Activated T-cell treated with anti-CD3 and anti-CD28 coated beads for 4 hours (primary cell): ENCODE data around the gene PTGES3.
A peak's percentile ranks its signal among the peaks of the same experiment; 100 is the strongest.
"Not testable (repeated sequence)": the region's sequence is repeated elsewhere in the genome, so short reads cannot be mapped to it uniquely, and the experiment has no call there.

Experiments used
- DNase-seq: peaks from one replicate; pipeline ENCODE4 v3.0.0-alpha.2; 2020

Gene PTGES3, protein sequence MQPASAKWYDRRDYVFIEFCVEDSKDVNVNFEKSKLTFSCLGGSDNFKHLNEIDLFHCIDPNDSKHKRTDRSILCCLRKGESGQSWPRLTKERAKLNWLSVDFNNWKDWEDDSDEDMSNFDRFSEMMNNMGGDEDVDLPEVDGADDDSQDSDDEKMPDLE

DNA sequence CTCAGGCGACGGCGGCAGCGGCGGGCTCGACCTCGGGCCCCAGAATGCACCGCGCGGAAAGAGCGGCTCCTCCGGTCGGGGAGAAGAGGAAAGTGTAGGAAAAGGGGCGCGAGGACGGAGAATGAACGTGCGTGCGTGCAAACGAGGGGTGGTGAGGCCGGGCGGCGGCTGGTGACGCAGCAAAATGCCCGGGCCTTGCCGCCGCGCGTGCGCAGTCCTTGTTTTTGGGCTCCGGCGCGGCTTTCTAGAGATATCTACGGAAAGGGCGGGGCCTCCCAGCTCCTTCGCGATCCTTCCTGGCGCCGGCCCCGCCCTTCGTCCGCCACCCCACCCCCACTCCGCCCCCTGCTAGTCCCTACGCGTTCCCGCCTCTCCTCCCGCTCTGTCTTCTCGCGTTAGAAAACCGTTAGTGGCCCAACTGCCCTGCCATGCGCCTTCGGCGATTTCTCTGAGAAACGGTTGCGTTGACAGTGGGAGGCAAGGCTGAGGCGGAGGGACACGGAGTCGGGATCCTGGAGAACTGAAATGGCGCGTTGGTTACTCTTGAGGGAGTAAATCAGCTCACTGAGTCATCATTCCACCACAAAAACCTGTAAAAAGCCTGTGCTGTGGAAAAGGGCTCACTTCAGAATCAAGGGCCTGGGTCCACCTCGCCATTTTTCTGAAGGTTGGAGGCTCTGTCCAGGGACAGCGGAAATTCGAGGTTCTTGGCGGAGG is at the start of gene PTGES3:
TSS of gene PTGES3 (minus strand) at position 156 of the 717 bp plus-strand sequence. CDS start 285 bp downstream, outside the sequence.
- peak; percentile 94 for DNase-seq

- no peak for DNase-seq
These were observed 40.2 kb upstream of the PTGES3 start for GRCh38 chr12:56728139-56728861.

GRCh38 chr12:56726196-56726675 is 38.2 kb upstream of the PTGES3 start:
- not testable (repeated sequence) for DNase-seq

- DNase-seq = no peak
These were observed 37.6 kb upstream of the PTGES3 start for GRCh38 chr12:56725723-56726102.

DNA sequence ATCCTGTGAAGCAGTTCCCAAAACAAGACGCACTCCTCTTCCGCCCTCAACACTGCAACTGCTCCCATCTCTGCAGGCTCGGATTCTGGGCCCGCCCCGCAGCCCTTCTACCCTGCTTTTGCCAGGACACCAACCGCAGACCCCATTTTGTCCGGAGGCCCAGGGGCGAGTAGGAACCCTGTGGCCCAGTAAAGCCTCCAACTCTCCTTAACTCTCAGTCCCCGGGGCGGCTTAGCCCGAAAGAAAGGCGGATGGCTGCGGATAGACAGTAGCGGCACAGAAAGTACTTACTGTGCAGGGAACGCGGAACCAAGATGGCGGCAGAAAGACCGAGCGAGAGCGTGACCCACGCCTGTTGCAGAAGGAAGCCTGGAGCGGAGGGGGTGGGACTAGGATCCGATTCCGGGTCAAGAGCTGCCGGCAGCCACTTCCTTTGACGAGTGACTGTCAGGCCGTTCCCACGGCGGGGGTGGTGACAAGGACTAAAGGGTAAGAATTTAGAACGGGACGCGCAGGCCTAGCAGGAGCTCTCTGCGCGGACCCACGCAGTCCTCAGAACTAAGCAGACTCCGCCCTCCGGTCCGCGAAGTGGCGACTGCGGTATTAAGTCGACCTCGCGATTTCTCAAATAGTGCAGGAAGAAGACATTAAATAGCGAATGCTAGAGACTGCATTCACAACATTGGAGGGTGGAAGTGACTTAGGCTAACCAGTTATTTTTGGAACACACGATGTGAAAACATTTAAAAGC is 37.1 kb upstream of the PTGES3 start, which contains the start of gene NACA:
TSS of gene NACA (minus strand) at position 328 of the 751 bp plus-strand sequence. CDS start 778 bp downstream, outside the sequence.
- peak; percentile 95 for DNase-seq

DNA sequence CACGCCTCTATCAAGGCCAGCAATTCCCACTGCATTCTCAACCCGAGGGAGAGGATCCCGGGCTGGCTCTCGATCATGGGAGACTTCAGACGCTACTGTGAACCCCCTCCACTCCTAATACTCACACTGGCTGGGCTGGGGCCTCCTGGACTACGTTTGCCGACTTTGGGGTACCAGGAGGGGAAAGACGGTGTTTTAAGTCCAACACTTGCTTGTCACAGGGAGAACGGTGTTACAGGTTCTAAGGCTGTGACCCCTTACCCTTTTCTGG is 36.6 kb upstream of the PTGES3 start:
- DNase-seq = no peak

DNA sequence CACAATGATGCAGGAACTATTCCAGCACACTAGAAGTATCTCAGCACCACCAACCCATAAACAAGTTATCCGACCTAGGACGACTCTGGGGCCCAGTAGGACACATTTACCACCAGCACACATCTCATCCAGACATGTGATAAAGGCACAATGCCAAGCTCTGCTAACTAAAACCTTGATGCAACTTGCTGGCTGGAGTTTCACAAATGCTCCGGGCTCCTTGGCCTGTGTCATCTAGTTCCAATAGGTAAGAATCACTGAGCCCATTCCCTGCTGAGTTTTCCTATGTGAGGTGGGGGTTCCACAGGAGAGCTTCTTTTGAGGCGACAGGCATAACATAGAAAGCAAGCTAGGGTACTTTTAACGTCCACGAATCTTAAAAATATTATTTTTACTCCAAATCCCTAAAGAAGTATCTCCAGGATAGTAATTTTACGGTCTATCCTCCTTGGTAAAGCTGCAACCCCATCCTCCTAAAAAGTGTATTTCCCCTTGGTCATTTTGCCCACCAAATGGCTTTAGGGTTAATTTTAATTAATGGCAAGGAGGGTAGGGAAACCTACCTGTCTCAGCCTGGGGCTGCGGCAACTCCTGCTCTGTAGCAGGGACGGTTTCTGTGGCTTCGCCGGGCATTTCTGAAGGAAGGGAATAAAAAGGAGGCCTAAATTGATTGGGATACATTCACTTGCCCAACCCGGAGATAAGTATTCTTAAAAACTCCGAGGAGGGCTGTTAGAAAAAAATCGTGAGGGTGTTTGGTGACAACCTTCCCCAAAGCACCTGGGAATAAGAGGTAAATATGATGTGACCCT is 36.0 kb upstream of the PTGES3 start:
- no peak for DNase-seq

DNA sequence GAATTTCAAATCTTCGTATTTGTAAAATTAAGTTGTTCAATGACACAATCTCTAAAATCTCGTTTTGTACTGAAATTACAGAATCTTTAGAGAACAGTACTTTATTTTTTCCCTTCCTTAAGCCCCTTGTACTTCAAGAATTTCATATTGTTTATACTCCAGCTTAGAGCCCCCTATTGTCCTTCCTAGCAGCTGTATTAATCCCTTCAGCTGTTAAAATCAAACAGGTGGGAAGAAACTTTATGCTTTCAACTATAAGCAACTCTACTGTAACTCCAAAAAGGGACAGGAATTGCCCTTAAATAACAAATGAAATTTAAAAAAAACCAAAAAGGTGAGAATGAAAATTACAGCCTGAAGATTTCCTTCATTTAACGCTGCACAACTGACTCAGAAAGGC is 35.3 kb upstream of the PTGES3 start:
- DNase-seq = no peak

DNA sequence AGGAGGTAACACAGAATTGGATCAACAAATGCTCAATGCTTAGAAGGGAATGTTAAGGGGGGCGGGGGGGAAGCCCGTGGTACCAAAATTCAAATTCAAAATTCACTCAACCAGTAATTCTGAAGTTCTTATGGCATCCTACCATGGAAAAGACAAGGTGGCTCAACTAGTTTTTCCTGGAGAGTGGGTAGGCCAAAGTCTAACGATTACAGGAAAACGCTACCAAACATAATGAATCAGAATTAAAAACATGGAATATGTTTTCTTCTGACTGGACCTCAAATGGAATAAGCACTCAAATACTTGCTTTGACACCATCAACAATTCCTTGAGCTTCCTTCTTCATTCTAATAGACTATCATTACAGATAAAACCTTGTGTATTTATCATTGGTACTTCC is 34.7 kb upstream of the PTGES3 start:
- DNase-seq = no peak

DNA sequence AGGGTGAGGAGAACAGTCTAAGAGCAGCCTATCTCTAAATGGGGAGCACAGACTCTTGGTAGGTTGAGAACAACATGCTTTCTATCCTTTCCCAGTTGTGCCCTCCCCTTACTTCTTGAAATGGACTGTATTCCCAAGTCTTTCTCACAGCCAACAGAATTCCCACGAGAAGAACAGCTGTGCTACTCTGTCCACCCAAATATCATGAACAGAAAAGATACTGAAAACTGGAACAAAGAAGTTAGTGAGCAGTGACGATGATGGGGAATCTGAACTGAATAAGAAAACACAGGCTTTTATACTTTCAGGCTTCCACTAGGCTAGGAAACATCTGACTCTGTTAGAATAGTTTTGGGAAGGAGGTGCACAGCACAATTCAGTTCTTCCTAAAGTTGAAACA is 33.6 kb upstream of the PTGES3 start:
- DNase-seq = no peak

DNA sequence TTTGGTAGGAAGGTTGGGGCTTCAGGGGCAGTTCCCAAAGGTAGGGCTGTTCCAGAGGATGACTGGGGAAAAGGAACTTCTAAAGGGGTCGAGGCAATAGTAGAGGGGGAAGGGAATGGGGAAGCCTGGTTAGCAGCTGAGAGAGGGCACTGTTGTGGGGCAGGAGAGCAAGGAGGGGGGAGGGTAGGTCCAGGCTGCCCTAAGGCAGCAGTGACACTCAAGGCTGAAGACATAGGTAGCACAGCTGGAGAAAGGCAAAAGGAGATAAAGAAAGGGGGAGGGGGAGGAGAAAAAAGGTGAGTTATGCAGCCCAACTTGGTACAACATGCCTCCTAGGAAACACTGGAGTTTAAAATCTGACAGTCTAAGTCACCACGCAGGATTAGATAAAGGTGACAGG is 33.1 kb upstream of the PTGES3 start:
- DNase-seq = no peak

DNA sequence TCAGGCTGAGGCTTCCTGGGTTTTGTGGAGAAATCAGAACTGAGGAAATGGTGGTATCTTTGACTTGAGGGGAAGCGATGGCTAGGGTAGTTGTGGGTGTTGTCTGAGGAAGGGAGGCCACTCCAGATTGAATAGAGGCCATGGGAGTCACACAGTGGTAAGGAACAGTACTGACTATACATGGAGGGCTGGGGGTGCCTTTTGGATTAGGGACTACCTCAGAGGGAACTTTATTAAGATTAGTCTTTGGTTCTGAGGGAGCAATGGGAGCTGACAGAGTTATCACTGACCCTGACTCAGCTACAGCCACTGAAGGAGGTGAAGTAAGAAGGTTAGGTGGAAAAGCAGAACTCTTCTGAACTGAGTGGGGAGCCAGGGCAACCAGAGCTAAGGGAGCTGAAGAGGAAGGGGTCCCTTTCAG is 32.7 kb upstream of the PTGES3 start:
- no peak for DNase-seq

- DNase-seq = no peak
These were observed 31.0 kb upstream of the PTGES3 start for GRCh38 chr12:56719056-56719455.

DNA sequence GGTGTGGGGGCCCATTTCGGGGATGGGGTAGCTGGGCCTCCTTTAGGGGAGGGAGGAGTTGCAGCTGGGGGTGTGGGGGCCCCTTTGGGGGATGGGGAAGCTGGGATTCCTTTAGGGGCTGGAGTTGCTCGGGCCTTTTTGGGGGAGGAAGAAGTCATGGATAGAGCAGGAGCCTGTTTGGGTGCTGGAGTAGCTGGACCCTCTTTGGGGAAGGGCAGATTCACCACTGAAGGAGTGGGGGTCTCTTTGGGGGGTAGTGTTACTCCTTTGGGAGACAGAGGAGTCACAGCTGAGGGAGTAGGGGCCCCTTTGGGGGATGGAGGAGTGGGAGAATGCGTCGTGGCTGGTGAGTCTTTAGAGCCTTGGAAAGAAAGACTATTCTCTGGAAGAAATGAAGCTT is 30.6 kb upstream of the PTGES3 start:
- DNase-seq = no peak

- no peak for DNase-seq
These were observed 30.1 kb upstream of the PTGES3 start for GRCh38 chr12:56718149-56718548.

DNA sequence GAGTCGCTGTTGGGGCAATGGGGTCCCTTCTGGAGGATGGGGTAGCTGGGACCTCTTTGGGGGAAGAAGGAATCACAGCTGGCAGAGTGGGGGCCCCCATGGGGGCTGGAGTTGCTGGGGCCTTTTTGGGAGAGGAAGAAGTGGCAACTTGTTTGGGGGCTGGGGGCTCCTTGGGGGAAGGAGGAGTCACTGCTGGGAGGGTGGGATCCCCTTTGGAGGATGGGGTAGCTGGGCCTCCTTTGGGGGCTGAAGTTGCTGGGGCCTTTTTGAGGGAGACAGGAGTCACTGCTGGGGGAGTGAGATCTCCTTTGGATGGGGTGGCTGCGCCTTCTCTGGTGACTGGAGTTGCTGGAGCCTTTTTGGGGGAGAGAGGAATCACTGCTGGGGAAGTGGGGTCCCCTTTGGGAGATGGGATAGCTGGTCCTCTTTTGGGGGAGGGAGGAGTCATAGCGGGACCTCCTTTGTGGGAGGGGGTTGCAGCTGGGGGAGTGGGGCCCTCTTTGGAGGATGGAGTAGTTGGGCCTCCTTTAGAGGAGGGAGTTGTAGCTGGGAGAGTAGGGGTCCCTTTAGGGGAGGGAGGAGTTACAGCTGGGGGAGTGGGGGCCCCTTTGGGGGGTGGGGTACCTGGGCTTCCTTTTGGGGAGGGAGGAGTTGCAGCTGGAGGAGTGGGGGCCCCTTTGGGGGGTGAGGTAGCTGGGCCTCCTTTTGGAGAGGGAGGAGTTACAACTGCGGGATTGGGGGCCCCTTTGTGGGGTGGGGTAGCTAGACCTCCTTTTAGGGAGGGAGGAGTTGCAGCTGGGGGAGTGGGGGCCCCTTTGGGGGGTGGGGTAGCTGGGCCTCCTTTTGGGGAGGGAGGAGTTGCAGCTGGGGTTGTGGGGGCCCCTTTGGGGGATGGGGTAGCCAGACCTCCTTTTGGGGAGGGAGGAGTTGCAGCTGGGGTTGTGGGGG is 29.1 kb upstream of the PTGES3 start:
- DNase-seq = no peak

- no peak for DNase-seq
These were observed 28.4 kb upstream of the PTGES3 start for GRCh38 chr12:56716458-56716857.

DNA sequence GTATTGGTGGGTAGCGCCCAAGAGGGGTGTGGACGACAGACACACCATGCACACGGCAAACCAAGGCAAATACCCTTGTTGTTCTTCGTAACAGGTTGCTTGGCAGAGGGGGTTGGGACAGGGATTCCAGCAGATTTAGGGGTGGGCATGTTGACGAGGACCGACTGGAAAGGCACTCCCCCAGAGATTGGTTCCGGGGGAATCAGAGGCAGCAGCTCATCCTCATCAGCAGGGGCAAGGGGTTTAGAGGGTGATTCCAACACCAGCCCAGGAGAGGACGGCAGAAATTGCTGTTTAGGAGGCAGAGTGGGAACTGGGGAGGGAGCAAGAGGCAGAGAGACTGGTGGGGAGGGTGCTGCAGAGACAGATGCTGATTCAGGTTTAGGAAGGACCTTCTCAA is 27.7 kb upstream of the PTGES3 start:
- no peak for DNase-seq

DNA sequence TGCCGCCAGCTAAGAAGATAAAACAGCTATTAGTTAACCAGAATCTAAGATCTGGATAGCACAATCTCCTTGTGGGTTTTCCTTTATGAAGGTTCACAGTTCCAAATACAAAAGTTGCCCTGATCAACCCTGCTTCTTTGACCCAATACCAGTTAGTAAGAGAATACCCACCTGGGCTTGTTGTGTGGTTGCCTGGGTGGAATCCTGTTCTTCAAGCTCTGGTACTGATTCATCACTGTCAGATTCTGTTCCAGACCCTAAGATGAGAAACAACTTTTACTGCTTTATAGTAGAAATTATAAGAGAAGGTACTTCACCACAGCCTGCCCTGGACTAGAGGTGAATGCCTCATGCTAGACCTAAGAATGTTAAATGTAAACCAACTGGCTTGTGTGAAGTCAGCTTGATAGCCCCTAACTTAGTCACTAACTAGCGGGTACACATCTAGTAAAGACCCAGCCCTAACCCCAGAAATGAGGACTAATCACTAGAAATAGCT is 26.4 kb upstream of the PTGES3 start:
- no peak for DNase-seq

DNA sequence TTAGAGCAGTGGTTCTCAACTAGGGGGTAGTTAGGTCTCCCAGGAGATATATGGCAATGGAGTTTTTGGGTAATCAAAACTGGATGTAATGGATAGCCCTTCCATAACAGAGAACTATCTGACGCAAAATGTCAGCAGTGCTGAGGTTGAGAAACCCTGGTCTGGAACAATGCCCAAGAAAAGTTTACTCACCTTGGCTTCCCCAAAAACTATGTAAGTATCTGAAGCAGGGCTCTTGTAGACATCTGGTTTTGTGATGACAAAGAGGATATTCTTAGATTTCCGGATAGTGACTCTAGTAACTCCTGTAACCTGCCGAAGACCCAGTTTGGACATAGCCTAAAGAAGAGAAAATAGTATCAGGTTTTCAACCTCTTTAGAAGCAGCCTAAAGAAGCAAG is 25.3 kb upstream of the PTGES3 start:
- no peak for DNase-seq

DNA sequence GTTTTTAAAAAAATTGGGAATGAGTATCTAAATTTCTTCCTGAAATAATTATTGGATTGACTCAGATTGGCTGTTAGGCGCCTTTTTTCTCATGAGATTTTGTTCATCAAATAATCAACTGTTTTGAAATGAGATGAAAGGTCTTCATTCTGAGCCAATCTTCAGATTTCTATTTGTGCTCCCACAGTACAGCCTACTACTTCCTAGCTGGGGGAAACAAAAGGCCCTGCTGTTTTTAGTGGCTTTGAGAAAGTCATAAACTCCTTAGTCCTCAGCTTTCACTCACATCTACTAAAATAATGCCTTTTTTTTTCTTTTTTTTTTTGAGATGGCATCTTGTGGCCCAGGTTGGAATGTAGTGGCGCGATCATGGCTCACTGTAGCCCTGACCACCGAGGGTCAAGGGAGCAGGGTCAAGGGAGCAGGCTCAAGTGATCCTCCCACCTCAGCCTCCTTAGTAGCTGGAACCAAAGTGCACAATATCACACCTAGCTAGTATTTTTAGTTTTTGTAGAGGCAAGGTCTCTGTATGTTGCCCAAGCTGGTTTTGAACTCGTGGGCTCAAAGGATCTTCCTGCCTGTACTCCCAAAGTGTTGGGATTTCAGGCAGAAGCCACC is 21.8 kb upstream of the PTGES3 start:
- no peak for DNase-seq
